Heart right ventricle (tissue), 16 donors: Measurements from ENCODE around the gene ZNF594. TPM values are rescaled to one million over a fixed set of nuclear protein-coding genes. Genes with fewer than 3 reads are reported as not detected.
"Not testable (repeated sequence)": the region's sequence is repeated elsewhere in the genome, so short reads cannot be mapped to it uniquely, and the experiment has no call there.

Experiments
- ATAC-seq, 8 donors: fragments of 200-7000 bp; cut with Tn5 transposase; one replicate each; pipeline ENCODE4 v1.9.1; 2020; ENCODE audit warnings: mild to moderate bottlenecking in 8 of 8, moderate library complexity in 8 of 8, moderate number of reproducible peaks in 1 of 8
- DNase-seq, 2 donors: peaks; one replicate each; pipeline ENCODE4 v3.0.0-alpha.2; 2020
- H3K27ac ChIP-seq, 10 donors: fragments of 200-600 bp; sonication (generic) in 2 of 10; one replicate each; pipeline versions ENCODE4 v1.5.0 to v1.8.0; 2020 to 2022; ENCODE audit warnings: mild to moderate bottlenecking in 3 of 10
- H3K27me3 ChIP-seq, 7 donors: fragments of 200-600 bp; one replicate each; pipeline ENCODE4 v1.8.0; 2021 to 2022; ENCODE audit warnings: mild to moderate bottlenecking in 2 of 7
- H3K36me3 ChIP-seq, 9 donors: fragments of 200-600 bp; sonication (generic) in 1 of 9; one replicate each; pipeline versions ENCODE4 v1.5.0 to v1.8.0; 2020 to 2022; ENCODE audit warnings: mild to moderate bottlenecking in 2 of 9
- H3K4me1 ChIP-seq, 9 donors: fragments of 200-600 bp; sonication (generic) in 1 of 9; one replicate each; pipeline versions ENCODE4 v1.5.0 to v1.8.0; 2020 to 2022; ENCODE audit warnings: mild to moderate bottlenecking in 4 of 9
- H3K4me3 ChIP-seq, 10 donors: fragments of 200-600 bp; sonication (generic) in 2 of 10; one replicate each; pipeline versions ENCODE4 v1.5.0 to v1.8.0; 2020 to 2022; ENCODE audit warnings: mild to moderate bottlenecking in 7 of 10, moderate library complexity in 2 of 10
- H3K9me3 ChIP-seq, 11 donors: fragments of 200-600 bp in 10 of 11; sonication (generic) in 2 of 11; one replicate each; pipeline versions ENCODE4 v1.5.0 to v1.8.0; 2013 to 2022; ENCODE audit warnings: mild to moderate bottlenecking in 2 of 11, control low read depth in 1 of 11, moderate library complexity in 1 of 11
- WGBS, 2 donors: extraction: QIAGEN DNeasy Blood & Tissue Kit; methylation state at CpG; one replicate each; pipeline ENCODE4 v1.1.7; 2013; ENCODE audit warnings: inconsistent platforms in 1 of 2; 5-methylcytosine and 5-hydroxymethylcytosine counted together
- intact Hi-C, 10 donors: fragments of 100-400 bp; cut with DNase I; formaldehyde crosslinking; loops; one replicate each; pipeline versions ENCODE4 v1.11.1 to v1.14.2; 2022
- polyA plus RNA-seq, 2 donors: library from polyadenylated mRNA; stranded (reverse); fragments of 200-250 nt; gene quantifications; one replicate each; pipeline ENCODE4 v1.2.3, GENCODE V29; 2013
- total RNA-seq, 10 donors: library from RNA; stranded (reverse); fragmentation: NEBNext Ultra II Directional in 3 of 10; extraction: Animal tissue kit (Norgen Biotek cat#: 25700) in 3 of 10; gene quantifications; one replicate each; pipeline versions ENCODE4 v1.2.1 to v1.2.4, GENCODE V29; 2021 to 2023
- TF ChIP-seq, protein P1 (sequence below), 9 donors: fragments of 200-600 bp; sonication (generic) in 2 of 9; IDR thresholded peaks; one replicate each; pipeline versions ENCODE4 v1.5.0 to v1.8.0; 2021 to 2022; ENCODE audit warnings: antibody characterized with exemption in 9 of 9, mild to moderate bottlenecking in 5 of 9, moderate library complexity in 1 of 9
- donor health status: Arrhythmogenic right ventricular cardiomyopathy.
- donor health status: ischemic (EF 13 %, LVEDD 7.1; RV severe dilation, severe dysfunction).
- donor health status: healthy with polysubstance abuse.
- donor health status: DM: no; HTN: yes; CAD: no.
- donor health status: DM: no; HTN: no; CAD: no.
- donor health status: ischemic (EF 25% LVEDD 6.9; RV normal size, moderate dysfunction).
- donor health status: ischemic (EF 25% LVEDD 5.7; RV mildly dilated, moderate dysfunction).
- donor health status: healthy.
- donor health status: DM: yes; HTN: yes; CAD: no.
- donor health status: Ischemic cardiomyopathy.
- donor health status: ischemic (EF 35%, LVEDD 5.7; RV mildly dilated, moderate dysfunction).
- donor health status: nonischemic (EF 11% LVEDD 7.7; RV severe dilation, severe dysfunction).
- donor health status: DM: yes; HTN: yes; CAD: no.
- donor health status: PGD.
- donor health status: ischemic (EF 29% LVEDD 5.4; RV normal size, mild dysfunction).
- donor health status: nonischemic (EF 23%, LVEDD 6.1; RV moderate dilation, normal function).

ZNF594 gene
- total and polyA plus RNA-seq, 12 donors = 1.4 to 9.1 (median 6.7) TPM

DNA sequence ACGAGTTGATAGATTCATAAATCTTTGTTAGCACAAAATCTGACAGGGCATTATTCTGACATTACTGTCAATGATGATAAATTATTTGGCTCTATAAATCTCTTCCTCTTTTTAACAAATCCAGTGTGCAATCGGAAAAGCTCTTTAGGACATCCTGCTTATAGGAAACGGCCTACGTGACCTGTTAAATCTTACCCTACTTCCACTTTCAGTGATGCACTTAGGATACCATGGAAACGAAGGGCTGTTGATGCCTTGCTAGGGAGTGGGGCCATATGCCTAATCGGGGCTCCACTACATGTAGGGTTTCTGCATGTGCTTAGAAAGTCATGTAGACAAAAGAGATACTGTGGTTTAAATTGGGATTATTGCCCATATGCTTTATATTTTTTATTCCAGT is 27.2 kb downstream of the ZNF594 start:
- no peak overlapping the region for H3K4me3 ChIP-seq
- ATAC-seq = peak in 1 of 8 donors; percentile 44
- 75 to 78% methylated on average over 6 of the region's 6 CpGs for WGBS, 2 donors

DNA sequence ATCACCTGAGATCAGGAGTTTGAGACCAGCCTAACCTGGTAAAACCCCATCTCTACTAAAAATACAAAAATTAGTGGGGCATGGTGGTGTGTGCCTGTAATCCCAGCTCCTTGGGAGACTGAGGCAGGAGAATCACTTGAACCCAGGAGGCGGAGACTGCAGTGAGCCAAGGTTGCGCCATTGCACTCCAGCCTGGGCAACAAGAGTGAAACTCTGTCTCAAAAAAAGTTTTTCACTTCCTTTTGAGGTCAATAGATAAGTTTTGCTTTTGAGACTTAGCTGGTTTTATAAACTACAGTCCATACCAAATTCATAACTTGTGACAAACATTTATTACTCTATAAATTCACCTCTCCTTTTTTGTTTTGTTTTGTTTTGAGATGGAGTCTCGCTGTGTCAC is 29.9 kb downstream of the ZNF594 start:
- 85 to 90% methylated on average over 3 of the region's 3 CpGs for WGBS, 2 donors
- H3K36me3 ChIP-seq, H3K4me3 ChIP-seq, ATAC-seq, H3K27ac ChIP-seq, H3K27me3 ChIP-seq, H3K9me3 ChIP-seq, intact Hi-C loops, DNase-seq: not testable (repeated sequence)
- peaks cover 0 to 14% (median 0%) of the 10 kb centered on the region in 9 donors for H3K4me1 ChIP-seq

More for the DNA sequence above, 27.2 kb downstream of the ZNF594 start:
- Histone ChIP-seq H3K27me3 (no peaks in the 10 kb centered on the region), H3K4me1 (peaks cover 0 to 14% (median 0%) of the 10 kb centered on the region in 9 donors), H3K27ac (no peak overlapping the region), H3K9me3 (no peaks in the 10 kb centered on the region), H3K36me3 (no peaks in the 10 kb centered on the region)
- DNase-seq = no peak
- TF ChIP-seq, protein P1, sequence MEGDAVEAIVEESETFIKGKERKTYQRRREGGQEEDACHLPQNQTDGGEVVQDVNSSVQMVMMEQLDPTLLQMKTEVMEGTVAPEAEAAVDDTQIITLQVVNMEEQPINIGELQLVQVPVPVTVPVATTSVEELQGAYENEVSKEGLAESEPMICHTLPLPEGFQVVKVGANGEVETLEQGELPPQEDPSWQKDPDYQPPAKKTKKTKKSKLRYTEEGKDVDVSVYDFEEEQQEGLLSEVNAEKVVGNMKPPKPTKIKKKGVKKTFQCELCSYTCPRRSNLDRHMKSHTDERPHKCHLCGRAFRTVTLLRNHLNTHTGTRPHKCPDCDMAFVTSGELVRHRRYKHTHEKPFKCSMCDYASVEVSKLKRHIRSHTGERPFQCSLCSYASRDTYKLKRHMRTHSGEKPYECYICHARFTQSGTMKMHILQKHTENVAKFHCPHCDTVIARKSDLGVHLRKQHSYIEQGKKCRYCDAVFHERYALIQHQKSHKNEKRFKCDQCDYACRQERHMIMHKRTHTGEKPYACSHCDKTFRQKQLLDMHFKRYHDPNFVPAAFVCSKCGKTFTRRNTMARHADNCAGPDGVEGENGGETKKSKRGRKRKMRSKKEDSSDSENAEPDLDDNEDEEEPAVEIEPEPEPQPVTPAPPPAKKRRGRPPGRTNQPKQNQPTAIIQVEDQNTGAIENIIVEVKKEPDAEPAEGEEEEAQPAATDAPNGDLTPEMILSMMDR (IDR thresholded peaks at IDR 0.05) = no peak
- intact Hi-C loops = no loop called here

DNA sequence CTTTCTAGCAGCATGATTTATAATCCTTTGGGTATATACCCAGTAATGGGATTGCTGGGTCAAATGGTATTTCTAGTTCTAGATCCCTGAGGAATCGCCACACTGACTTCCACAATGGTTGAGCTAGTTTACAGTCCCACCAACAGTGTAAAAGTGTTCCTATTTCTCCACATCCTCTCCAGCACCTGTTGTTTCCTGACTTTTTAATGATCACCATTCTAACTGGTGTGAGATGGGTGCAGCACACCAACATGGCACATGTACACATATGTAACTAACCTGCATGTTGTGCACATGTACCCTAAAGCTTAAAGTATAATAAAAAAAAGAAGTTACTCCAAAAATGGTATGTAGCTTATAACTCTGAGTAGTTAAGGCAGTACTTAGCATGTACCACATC is 31.0 kb downstream of the ZNF594 start:
- WGBS, 2 donors = 87 to 91% methylated on average over 1 of the region's 1 CpG

DNA sequence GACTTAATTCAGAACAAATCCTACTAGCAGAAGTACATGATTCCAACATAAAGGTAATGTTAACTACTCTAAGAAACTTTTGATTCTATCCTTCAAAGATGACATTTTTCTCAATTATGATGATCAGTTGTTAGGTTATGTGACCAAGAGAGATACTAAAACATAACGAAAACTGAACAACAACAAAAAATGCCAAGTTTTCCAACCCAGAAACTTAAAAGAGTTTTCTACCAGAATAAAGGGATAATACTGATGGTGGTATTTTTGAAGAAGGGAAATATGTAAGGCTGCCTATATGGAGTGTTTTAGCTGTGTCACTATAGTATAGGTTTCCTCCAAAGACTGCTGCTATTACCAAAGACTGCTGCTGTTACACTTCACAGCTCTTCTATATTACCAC is 45.5 kb downstream of the ZNF594 start:
- 86 to 87% methylated on average over 1 of the region's 1 CpG for WGBS, 2 donors
- H3K9me3 ChIP-seq, intact Hi-C loops, H3K4me1 ChIP-seq, H3K27ac ChIP-seq, ATAC-seq, H3K36me3 ChIP-seq, H3K4me3 ChIP-seq, DNase-seq: not testable (repeated sequence)
- peaks cover 0 to 16% (median 0%) of the 10 kb centered on the region in 7 donors for H3K27me3 ChIP-seq

More for the DNA sequence above, 31.0 kb downstream of the ZNF594 start:
- H3K27ac ChIP-seq, H3K4me1 ChIP-seq, DNase-seq, H3K9me3 ChIP-seq, intact Hi-C loops, H3K36me3 ChIP-seq, H3K4me3 ChIP-seq, H3K27me3 ChIP-seq, ATAC-seq: not testable (repeated sequence)

DNA sequence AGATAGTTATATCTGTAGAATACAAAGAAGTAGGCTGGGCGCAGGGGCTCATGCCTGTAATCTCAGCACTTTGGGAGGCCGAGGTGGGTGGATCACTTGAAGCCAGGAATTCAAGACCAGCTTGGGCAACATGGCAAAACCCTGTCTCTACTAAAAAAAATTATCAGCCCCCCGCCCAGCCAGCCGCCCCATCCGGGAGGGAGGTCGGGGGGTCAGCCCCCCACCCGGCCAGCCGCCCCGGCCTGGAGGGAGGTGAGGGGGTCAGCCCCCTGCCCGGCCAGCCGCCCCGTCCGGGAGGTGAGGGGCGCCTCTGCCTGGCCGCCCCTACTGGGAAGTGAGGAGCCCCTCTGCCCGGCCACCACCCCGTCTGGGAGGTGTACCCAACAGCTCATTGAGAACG is 48.8 kb downstream of the ZNF594 start:
- H3K27ac ChIP-seq, H3K4me1 ChIP-seq, intact Hi-C loops, H3K36me3 ChIP-seq, H3K4me3 ChIP-seq, ATAC-seq, H3K9me3 ChIP-seq, DNase-seq: not testable (repeated sequence)
- peaks cover 0 to 13% (median 0%) of the 10 kb centered on the region in 7 donors for H3K27me3 ChIP-seq
- 90% methylated on average over 14 to 15 of the region's 18 CpGs for WGBS, 2 donors

DNA sequence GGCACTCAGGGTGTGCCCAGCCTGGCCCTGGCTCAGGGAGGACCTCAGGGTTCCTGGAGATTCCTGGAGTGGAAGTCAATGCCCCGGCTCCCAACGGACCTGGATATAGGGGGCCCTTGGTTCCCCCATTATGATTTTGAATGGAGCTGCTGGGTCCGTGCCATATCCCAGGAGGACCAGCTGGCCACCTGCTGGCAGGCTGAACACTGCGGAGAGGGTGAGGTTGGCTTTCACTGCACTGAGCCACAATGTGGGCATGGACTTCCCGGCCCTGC is 52.3 kb downstream of the ZNF594 start:
- H3K9me3 ChIP-seq = no peaks in the 10 kb centered on the region
- no peak overlapping the region for H3K27ac ChIP-seq
- no peak for DNase-seq
- H3K4me3 ChIP-seq = no peak overlapping the region
- WGBS, 2 donors = 87 to 95% methylated on average over 5 of the region's 5 CpGs
- H3K36me3 ChIP-seq = no peaks in the 10 kb centered on the region
- intact Hi-C loops = no loop called here
- TF ChIP-seq, protein P1 (IDR thresholded peaks at IDR 0.05) = no peak
- H3K4me1 ChIP-seq = no peaks in the 10 kb centered on the region
- H3K27me3 ChIP-seq = no peaks in the 10 kb centered on the region
- no peak for ATAC-seq
